ENCODE data around the gene TRAPPC4.
"Not testable (repeated sequence)": the region's sequence is repeated elsewhere in the genome, so short reads cannot be mapped to it uniquely, and the experiment has no call there.

The TRAPPC4 gene

DNA sequence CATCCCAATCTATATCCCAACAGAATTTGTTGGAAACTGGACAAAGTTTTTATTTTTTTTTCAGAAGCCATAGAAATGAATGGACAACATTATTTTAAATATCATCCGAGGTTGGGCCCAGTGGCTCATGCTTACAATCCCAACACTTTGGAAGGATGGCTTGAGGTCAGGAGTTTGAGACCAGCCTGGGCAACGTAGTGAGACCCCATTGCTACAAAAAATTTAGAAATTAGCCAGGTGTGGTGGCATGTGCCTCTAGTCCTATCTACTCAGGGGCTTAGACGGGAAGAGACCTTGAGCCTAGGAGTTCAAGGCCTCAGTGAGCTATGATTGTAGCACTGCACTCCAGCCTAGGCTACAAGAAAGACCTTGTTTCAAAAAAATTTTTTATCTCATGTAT is 16.2 kb downstream of the TRAPPC4 start:
- DNase-seq (ENCODE audit: low spot score), result no peak

GRCh38 chr11:119038884-119039283 is 20.3 kb downstream of the TRAPPC4 start:
- DNase-seq (ENCODE audit: low spot score), result no peak

DNA sequence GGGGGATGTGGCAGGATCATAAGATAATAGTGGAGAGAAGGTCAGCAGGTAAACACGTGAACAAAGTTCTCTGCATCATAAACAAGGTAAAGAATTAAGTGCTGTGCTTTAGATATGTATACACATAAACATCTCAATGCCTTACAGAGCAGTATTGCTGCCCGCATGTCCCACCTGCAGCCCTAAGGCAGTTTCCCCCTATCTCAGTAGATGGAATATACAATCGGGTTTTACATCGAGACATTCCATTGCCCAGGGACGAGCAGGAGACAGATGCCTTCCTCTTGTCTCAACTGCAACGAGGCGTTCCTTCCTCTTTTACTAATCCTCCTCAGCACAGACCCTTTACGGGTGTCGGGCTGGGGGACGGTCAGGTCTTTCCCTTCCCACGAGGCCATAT is 20.9 kb downstream of the TRAPPC4 start:
- DNase-seq (ENCODE audit: low spot score), result not testable (repeated sequence)

- no peak for DNase-seq (ENCODE audit: low spot score)
Measured at GRCh38 chr11:119041821-119042514, 23.4 kb downstream of the TRAPPC4 start.

- DNase-seq (ENCODE audit: low spot score), result no peak
Measured at GRCh38 chr11:119042927-119043326, 24.4 kb downstream of the TRAPPC4 start.

- no peak for DNase-seq (ENCODE audit: low spot score)
Measured at GRCh38 chr11:119044708-119045107, 26.1 kb downstream of the TRAPPC4 start.

DNA sequence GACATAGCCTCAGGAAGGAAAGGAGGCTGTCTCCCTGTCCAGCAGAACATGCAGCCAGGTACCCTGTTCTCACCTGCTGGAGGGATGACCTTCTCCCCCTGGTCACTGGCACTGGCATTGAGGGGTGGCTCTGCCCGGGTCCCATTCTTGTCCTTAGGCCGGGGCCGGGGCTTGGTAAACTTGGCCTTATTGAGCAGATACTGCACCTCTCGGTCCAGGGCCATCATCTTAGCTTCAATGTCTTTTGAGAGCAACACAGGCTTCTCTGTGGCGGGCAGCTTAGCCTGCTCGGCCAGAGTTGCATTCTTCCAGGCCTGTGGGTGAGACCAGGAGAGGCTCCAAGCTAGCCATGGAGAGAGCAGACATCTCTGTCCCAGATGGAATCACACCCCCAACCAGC is 27.9 kb downstream of the TRAPPC4 start:
- no peak for DNase-seq (ENCODE audit: low spot score)

DNA sequence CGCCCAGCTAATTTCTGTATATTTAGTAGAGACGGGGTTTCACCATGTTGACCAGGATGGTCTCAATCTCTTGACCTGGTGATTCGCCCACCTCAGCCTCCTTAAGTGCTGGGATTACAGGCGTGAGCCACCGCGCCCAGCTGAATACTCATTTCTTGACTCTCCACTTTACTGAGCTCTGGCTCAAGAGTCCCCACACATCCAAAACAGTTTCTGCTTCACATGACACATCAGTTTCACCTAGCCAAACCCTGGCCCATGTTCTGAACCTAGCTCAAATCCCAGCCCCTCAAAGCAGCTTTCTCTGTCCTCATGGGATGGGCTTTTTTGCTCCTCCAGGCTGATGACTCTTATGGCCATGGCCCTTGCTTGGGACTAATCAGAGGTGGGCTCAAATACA is 28.6 kb downstream of the TRAPPC4 start:
- DNase-seq (ENCODE audit: low spot score), result no peak

GRCh38 chr11:119048644-119049043 is 30.1 kb downstream of the TRAPPC4 start:
- DNase-seq (ENCODE audit: low spot score), result no peak

- no peak for DNase-seq (ENCODE audit: low spot score)
Measured at GRCh38 chr11:119049081-119049480, 30.5 kb downstream of the TRAPPC4 start.

DNA sequence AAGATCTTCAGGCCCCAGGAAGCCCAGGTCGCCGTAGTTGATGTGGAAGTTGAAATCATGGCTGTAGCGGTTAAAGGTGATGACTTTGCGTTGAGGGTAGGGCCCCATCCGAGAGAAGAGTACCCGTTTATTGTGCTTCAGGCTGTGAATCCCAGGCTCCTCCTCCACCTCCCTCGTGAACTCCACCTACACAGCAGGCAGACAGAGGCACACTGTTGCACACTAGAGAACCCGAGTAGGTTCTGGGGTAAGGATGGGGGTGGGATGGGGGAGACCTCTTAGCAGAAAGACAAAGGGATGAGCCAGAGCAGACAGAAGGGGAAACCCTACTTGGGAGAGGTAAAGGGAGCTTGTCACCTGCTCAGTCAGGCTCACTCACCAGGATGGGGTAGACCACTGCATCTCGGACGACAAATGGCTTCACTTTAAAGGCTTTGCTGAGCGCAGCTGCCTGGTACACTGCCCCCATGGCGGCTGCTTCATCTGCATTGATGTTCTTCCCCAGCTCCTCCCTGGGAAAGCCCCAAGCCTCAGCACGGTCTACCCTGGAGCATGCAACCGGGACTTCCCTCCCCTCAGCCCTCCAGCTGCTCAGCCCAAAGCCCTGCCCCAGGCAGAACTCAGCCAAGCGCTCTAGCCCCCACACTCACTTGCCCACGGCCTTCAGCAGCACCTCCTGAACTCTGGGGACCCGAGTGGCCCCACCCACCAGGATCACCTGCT is 33.0 kb downstream of the TRAPPC4 start:
- no peak for DNase-seq (ENCODE audit: low spot score)

DNA sequence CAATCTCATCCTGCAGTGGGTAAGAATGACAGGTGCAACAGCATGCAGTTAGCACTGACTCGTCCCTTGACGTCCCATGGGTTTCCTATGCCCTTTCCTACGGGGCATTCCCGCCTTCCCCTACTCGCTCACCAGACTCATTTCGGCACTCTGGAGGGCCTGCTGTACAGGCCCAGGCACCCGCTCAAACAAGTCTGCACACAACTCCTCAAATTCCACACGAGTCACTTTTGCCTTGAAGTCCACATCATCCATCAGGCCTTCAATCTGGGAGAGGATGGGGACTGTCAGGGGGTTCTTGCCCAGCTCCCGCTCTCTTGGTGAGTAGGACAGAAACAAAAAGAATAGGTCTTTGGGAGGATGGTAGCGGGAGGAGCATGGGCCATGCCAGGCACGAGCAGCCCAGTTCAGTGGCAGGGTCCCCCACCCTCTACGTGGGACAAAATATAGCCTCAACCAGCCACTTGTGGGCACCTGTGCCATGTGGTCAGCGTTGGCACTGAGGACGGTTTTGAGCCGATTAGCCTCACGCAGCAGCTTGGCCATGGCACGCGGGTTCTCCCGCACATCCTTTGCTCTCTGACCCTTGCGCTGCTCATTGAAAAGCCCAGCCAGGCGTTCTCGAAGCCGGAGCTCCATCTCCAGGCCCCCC is 33.7 kb downstream of the TRAPPC4 start:
- no peak for DNase-seq (ENCODE audit: low spot score)

DNA sequence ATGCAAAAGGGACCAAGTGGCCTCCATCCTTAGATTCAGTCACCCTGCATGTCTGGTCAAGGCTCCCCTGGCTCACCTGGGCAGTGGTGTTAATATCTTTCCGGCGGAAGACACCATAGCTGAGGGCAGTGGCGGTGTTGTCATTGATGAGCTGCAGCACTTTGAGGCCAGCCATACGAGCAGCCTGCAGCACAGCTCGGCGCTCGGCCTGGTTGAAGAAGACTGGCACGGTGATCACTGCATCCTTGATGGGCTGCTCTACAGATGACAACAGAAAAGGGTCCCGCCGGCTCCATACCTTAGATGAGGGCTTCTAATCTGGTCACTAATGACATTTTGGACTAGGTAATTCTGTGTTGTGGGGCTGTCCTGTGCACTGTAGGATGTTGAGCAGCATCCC is 35.9 kb downstream of the TRAPPC4 start:
- no peak for DNase-seq (ENCODE audit: low spot score)

GRCh38 chr11:119055901-119056300 is 37.3 kb downstream of the TRAPPC4 start:
- peak; percentile 26 for DNase-seq (ENCODE audit: low spot score)

DNA sequence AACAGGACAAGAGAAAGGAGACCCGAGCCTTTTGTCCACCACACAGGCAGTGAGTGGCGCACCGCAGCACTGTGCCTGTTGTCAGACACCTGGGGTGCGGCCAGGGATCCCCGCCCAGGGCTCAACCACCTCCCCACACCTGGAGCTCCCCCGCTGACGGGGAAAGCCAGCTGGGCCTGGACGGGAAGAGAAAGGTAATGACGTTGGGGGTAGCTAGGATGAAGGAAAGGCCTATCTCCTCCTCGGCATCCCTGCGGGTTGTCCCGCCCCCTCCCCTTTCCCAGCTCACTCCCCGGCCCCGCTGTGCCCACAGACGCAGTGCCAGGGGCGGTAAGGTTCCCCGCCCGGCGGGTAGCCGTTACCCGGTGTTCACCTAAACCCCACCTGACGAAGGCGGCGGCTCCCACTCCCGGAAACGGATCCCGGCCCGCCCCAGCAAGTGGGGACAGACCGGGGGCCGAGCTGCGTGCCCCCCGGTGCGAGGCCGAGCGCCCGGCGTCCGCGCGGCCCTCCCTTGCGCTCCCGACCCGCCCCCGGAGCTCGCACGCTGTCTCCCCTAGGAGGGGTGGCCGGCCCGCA is 37.9 kb downstream of the TRAPPC4 start:
- no peak for DNase-seq (ENCODE audit: low spot score)

DNA sequence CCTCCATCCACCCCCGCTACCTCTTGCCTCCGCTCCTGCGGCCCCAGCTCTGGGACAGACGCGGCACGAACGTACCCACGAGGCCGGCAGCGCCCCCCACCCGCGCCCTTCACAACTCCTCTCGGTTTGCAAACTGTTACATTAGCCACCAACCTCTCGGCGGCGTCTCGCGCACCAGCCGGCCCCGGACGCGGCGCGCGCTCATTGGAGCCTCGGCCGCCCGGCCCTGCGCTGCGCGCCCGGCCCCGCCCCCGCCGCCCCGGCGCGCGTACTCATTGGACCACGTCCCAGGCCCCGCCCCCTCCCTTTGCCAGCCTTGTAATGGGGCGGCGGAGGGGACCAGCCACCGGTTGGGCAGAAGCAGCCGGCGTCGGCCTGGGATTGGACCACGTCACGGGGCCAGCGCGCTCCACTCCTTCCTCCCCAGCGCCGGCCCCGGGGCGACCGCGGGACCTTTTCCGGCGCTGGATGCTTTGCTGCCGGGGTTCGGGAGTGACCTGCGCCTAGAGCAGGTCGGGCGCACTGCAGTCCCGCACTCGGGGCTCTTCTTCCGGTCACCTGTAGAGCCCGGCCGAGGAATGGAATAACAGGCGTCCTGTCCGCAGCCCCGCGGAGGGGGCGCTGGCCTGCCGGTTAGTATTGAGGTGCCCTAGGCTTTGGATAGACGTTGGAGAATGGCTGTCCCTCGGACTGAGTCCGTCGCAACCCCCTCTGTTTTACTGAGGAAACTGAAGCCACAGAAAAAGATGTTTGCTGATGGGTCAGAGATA is 38.6 kb downstream of the TRAPPC4 start, which contains the start of gene HYOU1:
Gene HYOU1 (minus strand): TSS at position 206 of the 770 bp plus-strand sequence. CDS start 1,045 bp downstream, outside the sequence.
- DNase-seq (ENCODE audit: low spot score), result peak; percentile 95

GRCh38 chr11:119059128-119059527 is 40.6 kb downstream of the TRAPPC4 start:
- DNase-seq (ENCODE audit: low spot score), result not testable (repeated sequence)

DNA sequence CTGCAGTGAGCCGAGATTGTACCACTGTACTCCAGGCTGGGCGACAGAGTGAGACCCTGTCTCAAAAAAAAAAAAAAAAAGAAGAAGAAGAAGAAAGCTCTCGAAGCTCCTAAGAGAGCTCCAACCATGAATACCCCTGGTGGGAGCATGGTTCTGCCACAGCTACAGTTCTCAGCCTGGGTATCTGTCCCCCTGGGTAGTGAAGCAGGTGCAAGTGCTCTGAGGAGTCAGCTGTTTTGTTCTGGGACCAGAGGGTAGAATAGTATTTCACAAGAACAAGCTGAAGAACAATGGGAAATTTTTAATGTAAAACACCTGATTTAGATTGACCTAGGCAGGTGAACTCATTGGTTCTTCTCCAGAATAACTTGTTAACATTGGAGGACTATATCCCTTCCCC is 42.7 kb downstream of the TRAPPC4 start:
- no peak for DNase-seq (ENCODE audit: low spot score)

DNA sequence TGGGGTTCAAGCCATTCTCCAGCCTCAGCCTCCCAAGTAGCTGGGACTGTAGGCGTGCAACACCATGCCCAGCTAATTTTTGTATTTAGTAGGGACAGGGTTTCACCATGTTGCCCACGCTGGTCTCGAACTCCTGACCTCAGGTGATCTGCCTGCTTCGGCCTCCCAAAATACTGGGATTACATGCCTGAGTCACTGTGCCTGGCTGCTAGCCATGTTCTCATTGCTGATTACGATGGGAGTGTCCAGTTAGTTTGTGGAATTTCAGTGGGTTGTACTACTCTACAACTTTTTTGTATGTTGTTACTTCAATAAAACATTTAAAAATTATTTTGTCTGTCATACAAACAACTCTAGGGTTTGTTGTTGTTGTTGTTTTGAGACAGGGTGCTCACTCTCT is 44.2 kb downstream of the TRAPPC4 start:
- DNase-seq (ENCODE audit: low spot score), result no peak

GRCh38 chr11:119065369-119065768 is 46.8 kb downstream of the TRAPPC4 start:
- no peak for DNase-seq (ENCODE audit: low spot score)

- DNase-seq (ENCODE audit: low spot score), result peak; percentile 96
Measured at GRCh38 chr11:119067371-119068222, 49.0 kb downstream of the TRAPPC4 start, which contains the start of gene VPS11. VPS11 (plus strand) TSS chr11:119067818; CDS start chr11:119067824, 6 bp downstream.
